Caco-2 (cell line): ENCODE measurements around the gene RAD18. TPM values are rescaled to one million over a fixed set of nuclear protein-coding genes. Genes with fewer than 3 reads are reported as not detected.

Experiments used
- BruUV-seq: library from RNA; stranded (reverse); fragments of 400-500 nt; replicated peaks from 2 replicates; lab custom pipeline; 2021; lab: Mats Ljungman, UMichigan
- CTCF ChIA-PET: fragments of 300-600 bp; sonication (Branson Sonifier 250); formaldehyde crosslinking; loops from one replicate; lab custom pipeline; 2022; ENCODE audit warnings: antibody characterized with exemption; lab: Charles Lee
- POLR2A ChIA-PET: fragments of 300-600 bp; sonication (Branson Sonifier 250); formaldehyde crosslinking; loops from one replicate; lab custom pipeline; 2022; ENCODE audit warnings: antibody characterized with exemption; lab: Charles Lee
- DNase-seq, 2 experiments: peaks; one replicate each; pipeline versions ENCODE4 v3.0.0 to v3.0.0-alpha.2; 2020 to 2022
- H3K27me3 ChIP-seq: replicated peaks from 2 replicates; pipeline ENCODE4 v1.6.0; 2011; ENCODE audit warnings: low read length; ENCODE audit not compliant: control insufficient read depth, insufficient read depth
- H3K36me3 ChIP-seq: 2 replicates; pipeline ENCODE4 v1.5.1; 2011; ENCODE audit warnings: low read length; ENCODE audit not compliant: control insufficient read depth, insufficient read depth
- H3K4me1 ChIP-seq: fragments of 250-450 bp; sonication (Bioruptor Pico); 2 replicates; pipeline ENCODE4 v1.5.1; 2020; ENCODE audit warnings: mild to moderate bottlenecking
- H3K4me3 ChIP-seq: 2 replicates; pipeline ENCODE4 v1.5.1; 2011; ENCODE audit warnings: low read depth, mild to moderate bottlenecking, control low read depth, low read length
- H3K9me3 ChIP-seq: fragments of 250-450 bp; sonication (Bioruptor Pico); 2 replicates; pipeline ENCODE4 v1.5.1; 2020; ENCODE audit warnings: mild to moderate bottlenecking, moderate library complexity
- H3K27ac Mint-ChIP-seq: one replicate; pipeline ENCODE4 v1.8.0; 2022; ENCODE audit warnings: mixed read lengths; ENCODE audit not compliant: unreplicated experiment
- H3K27me3 Mint-ChIP-seq: one replicate; pipeline ENCODE4 v1.8.0; 2022; ENCODE audit warnings: mixed read lengths; ENCODE audit not compliant: insufficient read depth, unreplicated experiment
- H3K36me3 Mint-ChIP-seq: one replicate; pipeline ENCODE4 v1.8.0; 2022; ENCODE audit warnings: mild to moderate bottlenecking, mixed read lengths; ENCODE audit not compliant: insufficient read depth, unreplicated experiment
- H3K4me1 Mint-ChIP-seq: one replicate; pipeline ENCODE4 v1.8.0; 2022; ENCODE audit warnings: low read depth, mixed read lengths; ENCODE audit not compliant: unreplicated experiment
- H3K4me3 Mint-ChIP-seq: one replicate; pipeline ENCODE4 v1.8.0; 2022; ENCODE audit warnings: mild to moderate bottlenecking, moderate library complexity, mixed read lengths; ENCODE audit not compliant: unreplicated experiment
- H3K9me3 Mint-ChIP-seq: one replicate; pipeline ENCODE4 v1.8.0; 2022; ENCODE audit warnings: mixed read lengths; ENCODE audit not compliant: unreplicated experiment
- CTCF ChIP-seq, 2 experiments: fragments of 200-600 bp in 1 of 2; IDR thresholded peaks; 1 replicate in 1 of 2; 2 replicates in 1 of 2; pipeline versions ENCODE4 v1.5.1 to v1.8.0; 2011 to 2022; ENCODE audit warnings: antibody characterized with exemption in 1 of 2, control low read depth in 1 of 2, inconsistent platforms in 1 of 2, low read depth in 1 of 2, low read length in 1 of 2, mild to moderate bottlenecking in 1 of 2, moderate library complexity in 1 of 2; ENCODE audit not compliant: insufficient read depth in 1 of 2, severe bottlenecking in 1 of 2, unreplicated experiment in 1 of 2
- intact Hi-C: fragments of 100-400 bp; cut with micrococcal nuclease; formaldehyde crosslinking; loops from one replicate; pipeline ENCODE4 v1.10.0; 2022; ENCODE audit not compliant: unreplicated experiment
- total RNA-seq: library from RNA; stranded (reverse); gene quantifications from 2 replicates; pipeline ENCODE4 v1.2.3, GENCODE V29; 2022

RAD18 gene
- total RNA-seq, 1 experiment from 2014 or later = 19.3 TPM

GRCh38 chr3:8885536-8886316 lies 77.5 kb downstream of the RAD18 start:
- H3K36me3 ChIP-seq = 0 out of 2 replicates have a peak, but pooled peaks cover 1% of the 10 kb centered on the region
- ChIA-PET CTCF (no interaction called here), POLR2A (no interaction called here)
- no peak overlapping the region for H3K4me3 ChIP-seq
- no peaks in the 10 kb centered on the region for H3K27me3 Mint-ChIP-seq
- no TSS peak for BruUV-seq
- no peak overlapping the region for H3K27ac Mint-ChIP-seq
- no peaks in the 10 kb centered on the region for H3K27me3 ChIP-seq
- peaks cover 16% of the 10 kb centered on the region for H3K4me1 ChIP-seq
- H3K9me3 ChIP-seq = no peaks in the 10 kb centered on the region
- TF ChIP-seq CTCF (IDR thresholded peaks at IDR 0.05; ENCODE audit: insufficient read depth in 1 of 2, low read depth in 1 of 2, low read length in 1 of 2, severe bottlenecking in 1 of 2, unreplicated experiment in 1 of 2) = no peak
- H3K4me3 Mint-ChIP-seq = no peak overlapping the region
- H3K4me1 Mint-ChIP-seq = peaks cover 18% of the 10 kb centered on the region
- no peaks in the 10 kb centered on the region for H3K9me3 Mint-ChIP-seq
- H3K36me3 Mint-ChIP-seq = no peaks in the 10 kb centered on the region
- no peak for DNase-seq
- intact Hi-C loops = loop anchor here (5.0 to 10.0 kb wide), 2 partner anchors 118 to 221 kb away; partner anchors contain the start of gene OXTR

- H3K36me3 Mint-ChIP-seq = no peaks in the 10 kb centered on the region
Measured at GRCh38 chr3:8884630-8885290, 78.5 kb downstream of the RAD18 start.

More at GRCh38 chr3:8884630-8885290, 78.5 kb downstream of the RAD18 start:
- Mint-ChIP-seq H3K27me3 (no peaks in the 10 kb centered on the region), H3K9me3 (no peaks in the 10 kb centered on the region), H3K4me1 (peaks cover 18% of the 10 kb centered on the region), H3K27ac (no peak overlapping the region), H3K4me3 (no peak overlapping the region)
- intact Hi-C loops = loop anchor here (5.0 to 10.0 kb wide), 2 partner anchors 117 to 220 kb away; partner anchors contain the start of gene OXTR
- H3K4me3 ChIP-seq = no peak overlapping the region
- DNase-seq = no peak
- no peaks in the 10 kb centered on the region for H3K9me3 ChIP-seq
- no peak for TF ChIP-seq CTCF (IDR thresholded peaks at IDR 0.05; ENCODE audit: insufficient read depth in 1 of 2, low read depth in 1 of 2, low read length in 1 of 2, severe bottlenecking in 1 of 2, unreplicated experiment in 1 of 2)
- ChIA-PET POLR2A (no interaction called here), CTCF (no interaction called here)
- peaks cover 18% of the 10 kb centered on the region for H3K4me1 ChIP-seq
- no peaks in the 10 kb centered on the region for H3K27me3 ChIP-seq
- BruUV-seq = no TSS peak
- 0 out of 2 replicates have a peak, but pooled peaks cover 1% of the 10 kb centered on the region for H3K36me3 ChIP-seq
